H9 (cell line): Measurements from ENCODE around the gene LRCH1. TPM values are rescaled to one million over a fixed set of nuclear protein-coding genes. Genes with fewer than 3 reads are reported as not detected.

Source experiments
- DNase-seq: peaks from one replicate; pipeline ENCODE4 v3.0.0-alpha.2; 2017
- H2AFZ ChIP-seq: one replicate; pipeline ENCODE4 v1.6.1; 2013; ENCODE audit warnings: mild to moderate bottlenecking, low read length, control low read depth, moderate library complexity
- H2AK5ac ChIP-seq: 2 replicates; pipeline ENCODE4 v1.6.1; 2013; ENCODE audit warnings: low read length, control low read depth, mixed read lengths; ENCODE audit not compliant: insufficient read length
- H2BK120ac ChIP-seq: one replicate; pipeline ENCODE4 v1.6.1; 2013; ENCODE audit warnings: low read depth, mild to moderate bottlenecking, low read length, control low read depth, inconsistent platforms; ENCODE audit not compliant: poor library complexity, severe bottlenecking
- H2BK12ac ChIP-seq: 2 replicates; pipeline ENCODE4 v1.6.1; 2013; ENCODE audit warnings: low read length, control low read depth, mixed read lengths, low read depth; ENCODE audit not compliant: insufficient read length
- H2BK15ac ChIP-seq: 2 replicates; pipeline ENCODE4 v1.6.1; 2013; ENCODE audit warnings: low read depth, low read length, control low read depth
- H2BK20ac ChIP-seq: one replicate; pipeline ENCODE4 v1.6.1; 2013; ENCODE audit warnings: low read depth, mild to moderate bottlenecking, low read length, control low read depth, inconsistent platforms; ENCODE audit not compliant: poor library complexity, severe bottlenecking
- H2BK5ac ChIP-seq: 2 replicates; pipeline ENCODE4 v1.6.1; 2013; ENCODE audit warnings: low read length, control low read depth, mixed read lengths; ENCODE audit not compliant: insufficient read length
- H3K14ac ChIP-seq: 2 replicates; pipeline ENCODE4 v1.6.1; 2013; ENCODE audit warnings: low read length, control low read depth; ENCODE audit not compliant: insufficient read depth
- H3K18ac ChIP-seq: 2 replicates; pipeline ENCODE4 v1.6.1; 2013; ENCODE audit warnings: low read depth, mild to moderate bottlenecking, mixed read lengths, low read length, control low read depth; ENCODE audit not compliant: insufficient read length
- H3K23ac ChIP-seq: 2 replicates; pipeline ENCODE4 v1.6.1; 2013; ENCODE audit warnings: low read length, control low read depth, mixed read lengths, low read depth; ENCODE audit not compliant: insufficient read length
- H3K23me2 ChIP-seq: 2 replicates; pipeline ENCODE4 v1.6.1; 2013; ENCODE audit warnings: low read depth, mild to moderate bottlenecking, mixed read lengths, low read length, control low read depth; ENCODE audit not compliant: insufficient read length, poor library complexity, severe bottlenecking
- H3K27ac ChIP-seq: 2 replicates; pipeline ENCODE4 v1.5.1; 2013; ENCODE audit warnings: low read length, control low read depth, mixed read lengths, low read depth; ENCODE audit not compliant: insufficient read length
- H3K27me3 ChIP-seq: 2 replicates; pipeline ENCODE4 v1.6.1; 2013; ENCODE audit warnings: low read length, control low read depth, inconsistent platforms; ENCODE audit not compliant: insufficient read depth
- H3K4ac ChIP-seq: 2 replicates; pipeline ENCODE4 v1.6.1; 2013; ENCODE audit warnings: low read depth, mild to moderate bottlenecking, control low read depth, inconsistent platforms, low read length, moderate library complexity
- H3K4me1 ChIP-seq: 2 replicates; pipeline ENCODE4 v1.6.1; 2013; ENCODE audit warnings: low read length, control low read depth, inconsistent platforms; ENCODE audit not compliant: insufficient read depth
- H3K4me2 ChIP-seq: 2 replicates; pipeline ENCODE4 v1.6.1; 2013; ENCODE audit warnings: low read length, control low read depth, mixed read lengths; ENCODE audit not compliant: insufficient read length, insufficient read depth
- H3K56ac ChIP-seq: 2 replicates; pipeline ENCODE4 v1.6.1; 2013; ENCODE audit warnings: low read depth, mild to moderate bottlenecking, mixed read lengths, low read length, control low read depth; ENCODE audit not compliant: insufficient read length
- H3K79me1 ChIP-seq: 2 replicates; pipeline ENCODE4 v1.6.1; 2013; ENCODE audit warnings: low read depth, mild to moderate bottlenecking, moderate library complexity, low read length, control low read depth, inconsistent platforms; ENCODE audit not compliant: insufficient read depth, poor library complexity, severe bottlenecking
- H3K79me2 ChIP-seq: 2 replicates; pipeline ENCODE4 v1.6.1; 2013; ENCODE audit warnings: low read length, control low read depth, inconsistent platforms; ENCODE audit not compliant: insufficient read depth
- H3K9ac ChIP-seq: 2 replicates; pipeline ENCODE4 v1.6.1; 2013; ENCODE audit warnings: low read length, control low read depth, mixed read lengths; ENCODE audit not compliant: insufficient read length; ENCODE audit errors: extremely low read depth
- H3K9me3 ChIP-seq: one replicate; pipeline ENCODE4 v1.6.1; 2013; ENCODE audit warnings: low read depth, low read length, inconsistent platforms; ENCODE audit not compliant: control insufficient read depth
- H3T11ph ChIP-seq: one replicate; pipeline ENCODE4 v1.6.1; 2013; ENCODE audit warnings: mild to moderate bottlenecking, low read length, control low read depth, inconsistent platforms
- H4K20me1 ChIP-seq: one replicate; pipeline ENCODE4 v1.6.1; 2013; ENCODE audit not compliant: control insufficient read depth, insufficient read length, insufficient read depth
- H4K5ac ChIP-seq: 2 replicates; pipeline ENCODE4 v1.6.1; 2013; ENCODE audit warnings: low read depth, mild to moderate bottlenecking, mixed read lengths, low read length, control low read depth; ENCODE audit not compliant: insufficient read length
- H4K8ac ChIP-seq: replicated peaks from 2 replicates; pipeline ENCODE4 v1.6.1; 2013; ENCODE audit warnings: low read length, control low read depth, mixed read lengths, low read depth; ENCODE audit not compliant: insufficient read length
- H4K91ac ChIP-seq: 2 replicates; pipeline ENCODE4 v1.6.1; 2013; ENCODE audit warnings: low read depth, mild to moderate bottlenecking, moderate library complexity, mixed read lengths, low read length, control low read depth; ENCODE audit not compliant: insufficient read length
- H3K27ac Mint-ChIP-seq, 3 experiments: 2 replicates in 2 of 3; 3 replicates in 1 of 3; pipeline ENCODE4 v1.8.0; 2020 to 2021; ENCODE audit warnings: mixed read lengths in 3 of 3, mild to moderate bottlenecking in 1 of 3, moderate library complexity in 1 of 3
- H3K27me3 Mint-ChIP-seq: 2 replicates; pipeline ENCODE4 v1.8.0; 2021; ENCODE audit warnings: low read depth, mild to moderate bottlenecking, moderate library complexity, mixed read lengths
- H3K36me3 Mint-ChIP-seq, 3 experiments: 2 replicates in 2 of 3; 3 replicates in 1 of 3; pipeline ENCODE4 v1.8.0; 2020 to 2021; ENCODE audit warnings: low read depth in 3 of 3, mixed read lengths in 3 of 3; ENCODE audit not compliant: insufficient read depth in 1 of 3
- H3K4me1 Mint-ChIP-seq, 2 experiments: 2 replicates each; pipeline ENCODE4 v1.8.0; 2020; ENCODE audit warnings: mixed read lengths in 2 of 2
- H3K4me3 Mint-ChIP-seq, 2 experiments: 2 replicates in 1 of 2; 3 replicates in 1 of 2; pipeline ENCODE4 v1.8.0; 2020 to 2021; ENCODE audit warnings: mild to moderate bottlenecking in 2 of 2, mixed read lengths in 2 of 2, moderate library complexity in 1 of 2
- H3K9me3 Mint-ChIP-seq, 2 experiments: 2 replicates in 1 of 2; 3 replicates in 1 of 2; pipeline ENCODE4 v1.8.0; 2020; ENCODE audit warnings: mild to moderate bottlenecking in 2 of 2, mixed read lengths in 2 of 2, moderate library complexity in 1 of 2
- CTCF ChIP-seq: fragments of 200-600 bp; sonication (generic); conservative IDR thresholded peaks from 3 replicates; pipeline ENCODE4 v1.8.0; 2021; ENCODE audit warnings: antibody characterized with exemption, mild to moderate bottlenecking
- WGBS: extraction: QIAGEN DNeasy Blood & Tissue Kit; methylation state at CpG from one replicate; pipeline ENCODE4 v1.1.7; 2013; ENCODE audit warnings: missing lambda C conversion rate, low lambda C conversion rate, mixed read lengths; ENCODE audit not compliant: insufficient read length; ENCODE audit errors: extremely low coverage; 5-methylcytosine and 5-hydroxymethylcytosine counted together
- total RNA-seq: library from RNA; stranded (reverse); gene quantifications from 2 replicates; pipeline ENCODE4 v1.2.1, GENCODE V29; 2021

Gene LRCH1
- total RNA-seq, 1 experiment from 2014 or later = 8.0 TPM

GRCh38 chr13:46629811-46630413 is 76.9 kb downstream of the LRCH1 start:
- WGBS = no CpG with 5 or more reads among the region's 1 CpG
- H3K79me2 ChIP-seq = no peaks in the 10 kb centered on the region; the same call in 1 of the 2 replicates
- no peak overlapping the region for H2BK120ac ChIP-seq
- H3K9ac ChIP-seq = no peak overlapping the region
- H4K8ac ChIP-seq = no peak overlapping the region
- H3K27ac ChIP-seq = no peak overlapping the region
- H2BK12ac ChIP-seq = no peak overlapping the region
- H3K56ac ChIP-seq = no peak overlapping the region
- H3K23ac ChIP-seq = no peak overlapping the region
- no peak overlapping the region for H3T11ph ChIP-seq
- no peak overlapping the region for H2AK5ac ChIP-seq
- Mint-ChIP-seq H3K27ac (peak overlapping the region; percentile 2 to 96 (median 83); a peak in 3 of 7 replicates), H3K9me3 (no peaks in the 10 kb centered on the region), H3K4me1 (peaks cover 31 to 41% of the 10 kb centered on the region in 2 experiments), H3K27me3 (no peaks in the 10 kb centered on the region), H3K4me3 (no peak overlapping the region), H3K36me3 (peaks cover 0 to 4% (median 3%) of the 10 kb centered on the region in 3 experiments; a peak in 3 of 7 replicates)
- H3K9me3 ChIP-seq = no peaks in the 10 kb centered on the region
- no peak for TF ChIP-seq CTCF
- no peak overlapping the region for H3K18ac ChIP-seq
- no peaks in the 10 kb centered on the region for H3K23me2 ChIP-seq
- H2BK20ac ChIP-seq = no peak overlapping the region
- DNase-seq = no peak
- H4K20me1 ChIP-seq = no peaks in the 10 kb centered on the region
- no peaks in the 10 kb centered on the region for H3K27me3 ChIP-seq
- no peak overlapping the region for H2AFZ ChIP-seq
- H3K4me2 ChIP-seq = no peak overlapping the region
- peaks cover 5% of the 10 kb centered on the region for H3K4me1 ChIP-seq
- no peak overlapping the region for H4K91ac ChIP-seq
- H4K5ac ChIP-seq = no peak overlapping the region
- no peak overlapping the region for H2BK15ac ChIP-seq
- H3K4ac ChIP-seq = no peak overlapping the region
- no peak overlapping the region for H2BK5ac ChIP-seq
- H3K14ac ChIP-seq = no peak overlapping the region
- H3K79me1 ChIP-seq = peaks cover 3% of the 10 kb centered on the region
